HL-60 (cell line): ENCODE data around the gene NUDT3.
A peak's percentile ranks its signal among the peaks of the same experiment; 100 is the strongest.

Source experiments
- GABPA ChIP-seq: IDR thresholded peaks from 2 replicates; pipeline ENCODE4 v1.6.1; 2012; ENCODE audit warnings: low read depth
- POLR2AphosphoS5 ChIP-seq: IDR thresholded peaks from 2 replicates; pipeline ENCODE4 v1.6.1; 2012; ENCODE audit warnings: low read depth
- TF ChIP-seq, protein P1 (sequence below): IDR thresholded peaks from one replicate; pipeline ENCODE4 v1.5.1; 2011; ENCODE audit warnings: low read length, control low read depth, inconsistent platforms; ENCODE audit not compliant: insufficient read depth

DNA sequence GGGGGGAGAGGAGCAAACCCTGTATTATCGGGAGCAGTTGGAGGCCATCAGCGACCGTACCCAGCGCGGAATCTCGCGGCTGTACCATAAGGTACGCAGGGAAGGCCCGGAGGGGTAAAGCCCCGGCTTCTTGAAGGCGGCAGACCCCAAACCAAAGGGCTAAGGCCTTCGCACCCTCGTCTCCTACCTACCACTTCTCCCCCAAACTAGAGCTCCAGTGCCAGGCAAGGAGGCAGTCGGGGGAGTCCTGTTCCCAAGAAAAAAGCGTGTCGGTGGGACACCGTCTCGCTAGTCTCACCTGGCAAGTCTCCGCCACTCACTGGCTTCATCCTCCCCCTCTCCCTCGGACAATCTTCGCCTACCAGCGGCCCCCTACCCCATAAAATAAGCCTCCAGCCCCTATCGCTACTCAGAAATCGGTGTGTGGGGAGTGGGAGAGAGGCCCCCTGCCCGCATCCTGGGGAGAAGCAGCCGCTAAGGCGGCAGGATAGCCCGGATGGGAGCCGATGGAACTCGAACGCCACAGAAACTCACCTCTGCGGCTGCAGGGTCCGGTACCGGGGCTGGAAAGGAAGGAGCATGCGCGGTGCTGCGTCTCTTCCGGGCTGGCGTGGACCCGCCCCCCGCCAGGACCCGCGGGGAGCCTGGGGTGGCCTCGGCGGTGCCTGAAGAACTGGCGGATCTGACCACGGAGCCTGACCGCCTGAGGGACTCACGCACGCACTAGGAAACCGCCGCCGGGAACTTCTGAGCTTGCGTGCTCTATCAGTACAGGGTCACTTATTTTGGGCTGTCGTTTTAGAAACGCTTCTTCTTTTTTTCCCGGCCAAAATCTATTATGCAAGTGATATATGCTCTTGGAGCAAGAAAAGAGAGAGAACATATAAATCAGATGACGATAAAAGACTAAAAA is 33.3 kb upstream of the NUDT3 start, which contains the start of gene RPS10:
- peak; percentile 91 for TF ChIP-seq POLR2AphosphoS5
- TF ChIP-seq, protein P1, sequence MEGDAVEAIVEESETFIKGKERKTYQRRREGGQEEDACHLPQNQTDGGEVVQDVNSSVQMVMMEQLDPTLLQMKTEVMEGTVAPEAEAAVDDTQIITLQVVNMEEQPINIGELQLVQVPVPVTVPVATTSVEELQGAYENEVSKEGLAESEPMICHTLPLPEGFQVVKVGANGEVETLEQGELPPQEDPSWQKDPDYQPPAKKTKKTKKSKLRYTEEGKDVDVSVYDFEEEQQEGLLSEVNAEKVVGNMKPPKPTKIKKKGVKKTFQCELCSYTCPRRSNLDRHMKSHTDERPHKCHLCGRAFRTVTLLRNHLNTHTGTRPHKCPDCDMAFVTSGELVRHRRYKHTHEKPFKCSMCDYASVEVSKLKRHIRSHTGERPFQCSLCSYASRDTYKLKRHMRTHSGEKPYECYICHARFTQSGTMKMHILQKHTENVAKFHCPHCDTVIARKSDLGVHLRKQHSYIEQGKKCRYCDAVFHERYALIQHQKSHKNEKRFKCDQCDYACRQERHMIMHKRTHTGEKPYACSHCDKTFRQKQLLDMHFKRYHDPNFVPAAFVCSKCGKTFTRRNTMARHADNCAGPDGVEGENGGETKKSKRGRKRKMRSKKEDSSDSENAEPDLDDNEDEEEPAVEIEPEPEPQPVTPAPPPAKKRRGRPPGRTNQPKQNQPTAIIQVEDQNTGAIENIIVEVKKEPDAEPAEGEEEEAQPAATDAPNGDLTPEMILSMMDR = no peak
- TF ChIP-seq GABPA = no peak
